ENCODE measurements around the gene TMEM82. TPM values are rescaled to one million over a fixed set of nuclear protein-coding genes. Genes with fewer than 3 reads are reported as not detected.

The TMEM82 gene
- total and polyA plus RNA-seq, 9 of the 15 experiments (the other 6 are each of a cell fraction or from before 2014, with no cell fraction given), result not detected

GRCh38 chr1:15736038-15736891 lies 6.0 kb upstream of the TMEM82 start, which contains the start of gene SLC25A34:
TSS of gene SLC25A34 (plus strand) at chr1:15736258. CDS start at chr1:15736486, 228 bp downstream.
- no peak within 1 kb of the TSS for H3K4me3 ChIP-seq
- no TSS peak for BruUV-seq (replicated peaks)
- ChIA-PET POLR2A (interaction anchor here (0.5 to 1.1 kb wide), 3 partner anchors 97 to 328 kb away, joined by 3 to 4 read pairs (median 3); no protein-coding TSS in a partner anchor), CTCF (ENCODE audit: low intra/inter-chr PET ratio) (no interaction called here)
- H3K27me3 ChIP-seq (ENCODE audit: control insufficient read depth in 2 of 2, insufficient read depth in 2 of 2, low read length in 2 of 2), result no peaks in the 10 kb centered on the region
- H4K20me1 ChIP-seq (replicated peaks; ENCODE audit: control insufficient read depth, insufficient read depth, low read length), result no peaks in the 10 kb centered on the region; the same call in 1 of the 2 replicates
- in situ Hi-C loops (cut with MboI) (no loop called here), intact Hi-C loops (cut with micrococcal nuclease) (no loop called here)
- H3K4me2 ChIP-seq (ENCODE audit: insufficient read depth, low read length), result no peak within 1 kb of the TSS
- H3K9ac ChIP-seq (ENCODE audit: insufficient read depth in 1 of 2, low read depth in 2 of 2, low read length in 2 of 2), result peak within 1 kb of the TSS in 1 of 2 experiments; percentile 78; a peak in 2 of 4 replicates
- H3K9me3 ChIP-seq (replicated peaks; ENCODE audit: control insufficient read depth, insufficient read depth, low read depth, low read length), result no peaks in the 10 kb centered on the region
- no peak for FAIRE-seq
- H3K36me3 ChIP-seq (ENCODE audit: control insufficient read depth, insufficient read depth, low read length), result peaks cover 36% of the 10 kb centered on the region; the same call in 2 of the 3 replicates
- H3K27ac ChIP-seq (ENCODE audit: extremely low read depth, low read depth, low read length), result no peak within 1 kb of the TSS
- no peak for DNase-seq (ENCODE audit: extremely low read depth in 1 of 4, low spot score in 3 of 4)
- H2AFZ ChIP-seq (ENCODE audit: low read depth, low read length), result no peak within 1 kb of the TSS
- no peaks in the 10 kb centered on the region for H3K9me1 ChIP-seq (ENCODE audit: control insufficient read depth, insufficient read depth, low read length)
- ATAC-seq, result no peak
- 77% methylated on average over 31 of the region's 35 CpGs for WGBS (ENCODE audit: insufficient coverage, low coverage, missing lambda C conversion rate)
- H3K79me2 ChIP-seq (ENCODE audit: control insufficient read depth, insufficient read depth, low read length), result no peaks in the 10 kb centered on the region
- peaks cover 0 to 66% of the 10 kb centered on the region in 2 experiments; a peak in 2 of 5 replicates for H3K4me1 ChIP-seq (replicated peaks in 1 of 2; ENCODE audit: control insufficient read depth in 2 of 2, insufficient read depth in 2 of 2, low read length in 2 of 2)
- TF ChIP-seq SIRT6 (IDR thresholded peaks at IDR 0.05; ENCODE audit: low read depth, low read length), result no peak
- no peak for TF ChIP-seq TCF3 (CRISPR knock-in tag; IDR thresholded peaks at IDR 0.05)
- TF ChIP-seq MCM7 (IDR thresholded peaks at IDR 0.05), result no peak
- no peak for TF ChIP-seq ZNF143 (CRISPR knock-in tag; IDR thresholded peaks at IDR 0.05)
- TF ChIP-seq FOXM1 (IDR thresholded peaks at IDR 0.05; ENCODE audit: low read depth), result no peak
- TF ChIP-seq FOXM1 (CRISPR knock-in tag; IDR thresholded peaks at IDR 0.05; ENCODE audit: low read depth), result no peak
- TF ChIP-seq CTBP1 (IDR thresholded peaks at IDR 0.05; ENCODE audit: borderline replicate concordance), result no peak
- TF ChIP-seq LARP7 (IDR thresholded peaks at IDR 0.05), result no peak
- TF ChIP-seq CBX3 (IDR thresholded peaks at IDR 0.05; ENCODE audit: borderline replicate concordance in 1 of 2, low read length in 2 of 2), result no peak
- no peak for TF ChIP-seq BCOR (IDR thresholded peaks at IDR 0.05)
- TF ChIP-seq HMG20A (CRISPR knock-in tag; conservative IDR thresholded peaks at IDR 0.05), result no peak
- TF ChIP-seq SMAD2 (IDR thresholded peaks at IDR 0.05; ENCODE audit: low read depth, low read length), result no peak
- no peak for TF ChIP-seq FUS (optimal IDR thresholded peaks at IDR 0.05; ENCODE audit: low read depth, low read length)
- no peak for TF ChIP-seq ZBTB7A (IDR thresholded peaks at IDR 0.05; ENCODE audit: borderline replicate concordance, control insufficient read depth, low read depth, low read length)
- peak; percentile 71 for TF ChIP-seq POLR2G (IDR thresholded peaks at IDR 0.05; ENCODE audit: low read depth, low read length)
- no peak for TF ChIP-seq HIVEP1 (CRISPR knock-in tag; IDR thresholded peaks at IDR 0.05)
- TF ChIP-seq TFAP4 (CRISPR knock-in tag; IDR thresholded peaks at IDR 0.05; ENCODE audit: borderline replicate concordance), result peak; percentile 48; the same call in 1 of the 2 replicates
- no peak for TF ChIP-seq MTA2 (IDR thresholded peaks at IDR 0.05; ENCODE audit: low read depth)
- TF ChIP-seq NR3C1 (CRISPR knock-in tag; IDR thresholded peaks at IDR 0.05), result no peak
- no peak for TF ChIP-seq PATZ1 (CRISPR knock-in tag; IDR thresholded peaks at IDR 0.05; ENCODE audit: borderline replicate concordance)
- no peak for TF ChIP-seq TCF7 (IDR thresholded peaks at IDR 0.05; ENCODE audit: borderline replicate concordance)
- no peak for TF ChIP-seq ESRRA (IDR thresholded peaks at IDR 0.05; ENCODE audit: borderline replicate concordance, low read depth)
